Memory B cell (primary cell): ENCODE results near the gene DCHS2.

Experiments
- ATAC-seq: fragments of 150-1000 bp; cut with Tn5 transposase; 2 replicates; pipeline ENCODE4 v1.10.0; 2021; ENCODE audit warnings: low read depth, mild to moderate bottlenecking, moderate library complexity
- DNase-seq, 2 donors: peaks; one replicate each; pipeline ENCODE4 v3.0.0; 2022; ENCODE audit warnings: low spot score in 2 of 2
- H3K27ac Mint-ChIP-seq: one replicate; pipeline ENCODE4 v1.8.0; 2022; ENCODE audit warnings: mild to moderate bottlenecking, moderate library complexity, mixed read lengths
- H3K27me3 Mint-ChIP-seq: one replicate; pipeline ENCODE4 v1.8.0; 2022; ENCODE audit warnings: mixed read lengths
- H3K36me3 Mint-ChIP-seq: one replicate; pipeline ENCODE4 v1.8.0; 2022; ENCODE audit warnings: mild to moderate bottlenecking, mixed read lengths
- H3K4me1 Mint-ChIP-seq: one replicate; pipeline ENCODE4 v1.8.0; 2022; ENCODE audit warnings: mixed read lengths
- H3K4me3 Mint-ChIP-seq: one replicate; pipeline ENCODE4 v1.8.0; 2022; ENCODE audit warnings: mild to moderate bottlenecking, moderate library complexity, mixed read lengths
- H3K9me3 Mint-ChIP-seq: one replicate; pipeline ENCODE4 v1.8.0; 2022; ENCODE audit warnings: mixed read lengths

DCHS2 gene

DNA sequence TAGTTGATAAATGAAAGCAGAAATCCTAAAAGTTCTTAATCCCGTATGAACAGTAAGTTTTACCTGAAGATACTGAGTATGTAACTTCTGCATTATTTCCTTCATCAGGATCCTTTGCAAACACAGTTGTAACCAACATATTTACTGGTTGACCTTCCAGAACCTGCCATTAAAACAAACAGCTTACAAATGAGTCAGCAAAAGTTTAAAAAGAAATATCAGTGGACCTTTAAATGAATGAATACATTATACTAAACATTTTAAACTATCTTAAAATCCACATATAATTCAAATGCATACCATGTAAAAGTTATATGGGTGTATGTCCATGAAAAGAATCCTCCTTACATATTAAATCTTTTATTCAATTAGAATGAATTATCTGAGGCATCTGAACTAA lies 163.6 kb downstream of the DCHS2 start:
- peaks cover 6% of the 10 kb centered on the region for H3K27me3 Mint-ChIP-seq
- ATAC-seq, result no peak
- no peaks in the 10 kb centered on the region for H3K36me3 Mint-ChIP-seq
- H3K9me3 Mint-ChIP-seq, result peaks cover 2% of the 10 kb centered on the region
- no peak overlapping the region for H3K27ac Mint-ChIP-seq
- no peak for DNase-seq
- no peak overlapping the region for H3K4me3 Mint-ChIP-seq
- H3K4me1 Mint-ChIP-seq, result peaks cover 2% of the 10 kb centered on the region

DNA sequence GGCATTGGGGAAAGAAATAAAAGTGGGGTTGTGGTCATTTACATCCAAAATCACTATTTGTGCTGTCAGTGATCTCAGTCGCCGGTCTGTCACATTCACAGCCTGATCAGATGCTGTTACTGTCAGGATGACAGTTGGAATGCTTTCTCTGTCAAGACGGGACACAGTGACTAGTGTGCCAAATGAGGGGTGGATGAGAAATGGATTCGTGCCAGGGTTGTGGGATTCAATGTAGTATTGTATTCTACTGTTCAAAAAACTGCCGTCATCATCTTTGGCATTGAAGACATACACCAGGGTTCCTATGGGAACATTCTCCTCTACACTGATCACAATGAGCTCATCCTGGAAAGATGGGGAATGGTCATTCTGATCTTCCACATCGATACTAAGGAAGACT lies 171.1 kb downstream of the DCHS2 start:
- no peak for DNase-seq
- Mint-ChIP-seq H3K27me3 (peaks cover 4% of the 10 kb centered on the region), H3K4me3 (no peak overlapping the region), H3K36me3 (no peaks in the 10 kb centered on the region), H3K9me3 (peaks cover 5% of the 10 kb centered on the region), H3K27ac (no peak overlapping the region), H3K4me1 (no peaks in the 10 kb centered on the region)
- ATAC-seq, result no peak

DNA sequence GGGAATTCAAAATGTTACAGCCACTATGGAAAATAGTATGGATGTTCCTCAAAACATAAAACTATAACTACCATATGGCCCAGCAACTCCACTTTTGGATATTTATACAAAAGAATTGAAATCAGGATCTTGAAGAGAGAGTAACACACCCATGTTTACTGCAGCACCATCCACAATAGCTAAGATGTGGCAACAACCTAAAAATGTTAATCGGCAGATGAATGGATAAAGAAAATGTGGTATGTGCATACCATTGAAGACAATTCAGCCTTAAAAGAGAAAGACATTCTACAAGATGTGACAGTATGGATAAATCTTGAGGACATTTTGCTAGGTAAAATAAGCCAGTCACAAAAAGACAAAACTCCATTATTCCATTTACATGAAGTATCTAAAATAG lies 171.9 kb downstream of the DCHS2 start:
- Mint-ChIP-seq H3K36me3 (no peaks in the 10 kb centered on the region), H3K4me1 (no peaks in the 10 kb centered on the region), H3K27ac (no peak overlapping the region), H3K4me3 (no peak overlapping the region), H3K27me3 (peaks cover 2% of the 10 kb centered on the region), H3K9me3 (peaks cover 3% of the 10 kb centered on the region)
- no peak for ATAC-seq
- DNase-seq, result no peak

DNA sequence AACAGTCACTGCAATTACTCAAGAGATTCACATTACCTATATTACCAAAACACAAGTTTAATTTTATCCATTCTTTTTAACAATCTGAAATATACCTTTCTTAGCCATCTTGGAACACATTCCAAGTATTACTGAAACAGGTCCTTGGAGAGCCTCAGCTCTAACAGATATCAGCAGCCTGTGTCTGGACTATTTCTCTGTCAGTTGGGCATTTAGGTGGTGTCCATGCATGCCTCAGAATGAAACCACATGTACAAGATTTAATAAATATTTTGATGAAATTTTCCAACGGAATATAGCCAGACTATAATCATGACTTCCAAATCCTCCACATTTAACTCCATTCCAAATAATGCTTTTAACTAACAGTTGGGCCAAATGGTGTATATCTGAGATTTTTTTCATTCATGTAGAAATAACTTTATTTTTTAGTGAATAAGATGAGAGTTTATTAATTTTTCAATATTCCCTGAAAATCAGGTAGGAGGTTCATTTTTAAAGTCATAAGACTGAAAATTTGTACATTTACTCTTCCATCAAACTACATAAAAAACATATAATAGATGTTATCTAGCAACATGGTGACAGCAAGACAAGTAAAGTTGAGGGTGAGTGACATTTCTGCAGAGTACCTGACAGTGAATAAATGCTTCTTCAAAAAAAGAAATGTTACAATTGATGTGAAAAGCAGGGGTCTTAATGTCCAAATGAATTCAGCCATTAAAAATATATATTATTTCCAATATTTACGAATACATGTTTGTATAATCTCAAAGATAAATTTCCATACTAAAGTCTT lies 174.2 kb downstream of the DCHS2 start:
- ATAC-seq, result no peak
- Mint-ChIP-seq H3K9me3 (peaks cover 3% of the 10 kb centered on the region), H3K4me3 (no peak overlapping the region), H3K36me3 (no peaks in the 10 kb centered on the region), H3K27ac (no peak overlapping the region), H3K4me1 (no peaks in the 10 kb centered on the region), H3K27me3 (no peaks in the 10 kb centered on the region)
- DNase-seq, result no peak

DNA sequence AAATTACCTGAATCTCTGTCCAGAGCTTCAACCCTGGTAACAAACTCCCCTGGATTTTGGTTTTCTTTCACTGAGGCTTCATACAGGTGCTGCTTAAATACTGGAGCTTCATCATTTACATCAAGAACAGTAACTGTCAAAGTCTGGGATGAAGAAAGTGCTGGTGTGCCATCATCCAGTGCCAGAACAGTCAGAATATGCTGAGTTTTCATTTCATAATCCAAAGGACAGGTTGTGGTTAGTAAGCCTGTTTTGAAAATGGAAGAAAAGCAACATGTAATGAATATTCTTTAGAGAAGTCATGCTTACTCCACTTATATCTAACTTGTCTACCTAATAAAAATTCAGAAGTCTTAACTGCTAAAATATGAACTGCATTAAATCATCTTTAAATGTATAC lies 175.9 kb downstream of the DCHS2 start:
- Mint-ChIP-seq H3K4me1 (no peaks in the 10 kb centered on the region), H3K9me3 (peaks cover 3% of the 10 kb centered on the region), H3K27me3 (no peaks in the 10 kb centered on the region), H3K27ac (no peak overlapping the region), H3K4me3 (no peak overlapping the region), H3K36me3 (no peaks in the 10 kb centered on the region)
- ATAC-seq (no peak), DNase-seq (no peak)

DNA sequence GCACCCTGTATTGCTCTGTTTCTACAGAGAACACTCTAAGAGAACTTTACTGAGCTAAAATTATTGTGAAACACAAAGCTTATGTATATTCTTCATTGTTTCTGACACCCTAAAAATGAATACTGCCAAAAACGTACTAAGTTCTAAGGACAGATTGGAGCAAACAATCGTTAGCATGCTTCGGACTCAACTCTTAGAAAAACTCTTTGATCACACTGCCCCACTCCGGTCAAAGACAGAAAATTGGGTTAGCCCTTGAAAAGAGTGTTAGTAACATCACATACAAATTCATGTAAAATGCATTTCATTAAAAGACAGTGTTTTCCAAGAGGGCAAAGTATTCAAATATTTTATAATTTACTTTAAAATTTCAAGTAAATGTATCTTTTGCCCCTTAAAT lies 177.4 kb downstream of the DCHS2 start:
- ATAC-seq, result no peak
- Mint-ChIP-seq H3K4me1 (no peaks in the 10 kb centered on the region), H3K36me3 (no peaks in the 10 kb centered on the region), H3K27ac (no peak overlapping the region), H3K27me3 (no peaks in the 10 kb centered on the region), H3K4me3 (no peak overlapping the region), H3K9me3 (peaks cover 3% of the 10 kb centered on the region)
- no peak for DNase-seq

DNA sequence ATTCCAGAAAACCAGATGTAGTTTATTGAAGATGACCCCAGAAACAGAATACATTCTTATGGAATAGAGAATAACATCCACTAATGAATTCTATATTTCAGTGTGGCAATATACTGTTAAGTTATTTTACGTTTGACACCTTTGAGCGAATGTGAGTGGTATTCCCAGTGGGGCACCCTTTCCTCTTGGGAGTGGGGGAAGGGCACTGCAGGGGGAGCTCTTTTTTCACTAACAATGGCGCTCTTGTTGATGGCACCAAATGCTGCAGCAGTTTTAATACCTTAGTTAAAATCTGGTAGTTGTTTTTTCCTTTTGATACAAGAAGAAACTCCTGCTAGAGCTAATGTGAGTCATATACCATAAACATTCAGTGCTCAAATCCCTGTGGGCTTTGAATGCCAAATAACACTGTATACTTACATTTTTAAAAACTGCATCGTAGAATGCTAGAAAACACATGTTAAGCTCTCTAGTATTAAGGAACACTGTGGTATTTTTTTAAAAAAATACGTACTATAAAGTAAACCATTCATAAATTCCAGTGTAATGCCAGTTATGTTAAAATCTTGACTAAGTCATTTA lies 178.5 kb downstream of the DCHS2 start:
- DNase-seq, result no peak
- Mint-ChIP-seq H3K27ac (no peak overlapping the region), H3K4me3 (no peak overlapping the region), H3K9me3 (peaks cover 2% of the 10 kb centered on the region), H3K27me3 (peaks cover 2% of the 10 kb centered on the region), H3K4me1 (no peaks in the 10 kb centered on the region), H3K36me3 (no peaks in the 10 kb centered on the region)
- no peak for ATAC-seq

DNA sequence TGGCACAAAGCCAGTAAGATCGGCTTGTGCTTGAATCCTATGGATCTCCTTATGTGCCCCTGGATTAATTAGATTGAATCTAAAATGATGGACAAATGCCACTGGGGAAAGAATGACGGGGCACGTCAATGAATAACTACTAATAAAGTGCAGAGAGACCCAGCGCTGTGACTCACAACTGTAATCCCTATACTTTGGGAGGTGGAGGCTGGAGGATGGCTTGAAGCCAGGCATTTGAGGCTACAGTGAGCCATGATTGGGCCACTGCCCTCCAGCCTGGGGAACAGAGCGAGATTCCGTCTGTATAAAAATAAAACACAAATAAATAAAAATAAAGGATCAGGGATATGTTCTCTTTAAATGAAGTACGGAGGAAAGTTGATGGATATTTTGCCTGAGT lies 179.4 kb downstream of the DCHS2 start:
- H3K36me3 Mint-ChIP-seq, result no peaks in the 10 kb centered on the region
- no peak overlapping the region for H3K4me3 Mint-ChIP-seq
- H3K9me3 Mint-ChIP-seq, result peaks cover 5% of the 10 kb centered on the region
- no peaks in the 10 kb centered on the region for H3K4me1 Mint-ChIP-seq
- ATAC-seq (no peak), DNase-seq (no peak)
- no peak overlapping the region for H3K27ac Mint-ChIP-seq
- peaks cover 3% of the 10 kb centered on the region for H3K27me3 Mint-ChIP-seq

DNA sequence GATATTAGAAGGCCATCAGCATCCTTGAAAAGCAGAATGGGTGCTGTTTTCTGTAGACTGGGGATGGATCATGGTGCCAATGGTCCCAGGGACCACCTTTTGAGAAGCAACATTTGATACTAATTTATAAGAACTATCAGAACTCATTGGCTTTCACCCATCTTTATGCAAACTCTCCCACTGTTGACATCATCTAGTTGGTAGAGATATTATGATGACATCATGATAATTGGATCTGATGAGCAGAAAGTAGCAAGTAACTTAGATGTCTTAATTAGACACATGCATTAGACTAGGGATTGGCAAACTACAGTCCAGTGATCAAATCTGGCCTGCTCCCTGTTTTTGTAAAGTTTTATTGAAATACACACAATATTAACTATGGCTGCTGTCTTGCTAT lies 181.0 kb downstream of the DCHS2 start:
- ATAC-seq (no peak), DNase-seq (no peak)
- peaks cover 5% of the 10 kb centered on the region for H3K9me3 Mint-ChIP-seq
- no peaks in the 10 kb centered on the region for H3K36me3 Mint-ChIP-seq
- H3K27ac Mint-ChIP-seq, result no peak overlapping the region
- no peaks in the 10 kb centered on the region for H3K4me1 Mint-ChIP-seq
- H3K27me3 Mint-ChIP-seq, result peaks cover 3% of the 10 kb centered on the region
- H3K4me3 Mint-ChIP-seq, result no peak overlapping the region

DNA sequence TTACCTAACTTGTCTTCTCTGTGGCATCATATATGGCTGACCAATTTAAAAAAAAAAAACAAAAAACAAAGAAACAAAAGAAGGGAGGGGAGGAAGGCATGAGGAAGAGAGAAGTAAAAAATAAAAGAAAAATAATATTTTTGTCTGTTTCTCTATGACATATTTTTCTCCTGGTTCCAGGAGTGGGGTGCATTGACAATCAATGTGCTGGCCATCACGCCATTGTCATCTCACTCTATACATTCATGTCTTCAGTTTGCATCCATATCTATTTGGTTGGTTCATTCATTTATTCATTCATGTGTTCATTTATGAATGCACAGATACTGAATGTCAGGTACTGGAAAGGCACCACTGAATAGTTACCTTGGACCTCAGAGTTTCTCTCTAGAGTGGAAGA lies 183.4 kb downstream of the DCHS2 start:
- Mint-ChIP-seq H3K4me1 (no peaks in the 10 kb centered on the region), H3K27me3 (peaks cover 5% of the 10 kb centered on the region), H3K36me3 (no peaks in the 10 kb centered on the region), H3K4me3 (no peak overlapping the region), H3K9me3 (peaks cover 5% of the 10 kb centered on the region), H3K27ac (no peak overlapping the region)
- ATAC-seq (no peak), DNase-seq (no peak)

DNA sequence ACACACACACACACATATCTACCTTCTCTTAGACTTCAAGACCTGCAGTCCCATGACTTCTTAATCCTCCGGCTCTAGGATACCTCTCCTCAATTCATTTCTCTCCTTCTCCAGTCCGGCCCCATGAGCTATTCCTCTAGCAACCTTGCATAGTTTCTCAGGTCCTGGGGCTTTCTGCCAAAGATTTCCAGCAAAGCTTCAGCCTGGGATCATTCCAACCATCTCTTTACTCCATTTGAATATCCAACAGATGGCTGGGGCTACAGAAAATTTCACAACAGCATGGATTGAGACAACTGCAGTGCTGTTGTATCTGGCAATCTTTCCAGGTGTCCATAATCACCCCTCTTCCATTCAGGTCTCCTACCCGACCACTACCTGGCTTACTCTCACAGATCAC lies 184.1 kb downstream of the DCHS2 start:
- no peak for DNase-seq
- peaks cover 5% of the 10 kb centered on the region for H3K9me3 Mint-ChIP-seq
- no peak overlapping the region for H3K4me3 Mint-ChIP-seq

DNA sequence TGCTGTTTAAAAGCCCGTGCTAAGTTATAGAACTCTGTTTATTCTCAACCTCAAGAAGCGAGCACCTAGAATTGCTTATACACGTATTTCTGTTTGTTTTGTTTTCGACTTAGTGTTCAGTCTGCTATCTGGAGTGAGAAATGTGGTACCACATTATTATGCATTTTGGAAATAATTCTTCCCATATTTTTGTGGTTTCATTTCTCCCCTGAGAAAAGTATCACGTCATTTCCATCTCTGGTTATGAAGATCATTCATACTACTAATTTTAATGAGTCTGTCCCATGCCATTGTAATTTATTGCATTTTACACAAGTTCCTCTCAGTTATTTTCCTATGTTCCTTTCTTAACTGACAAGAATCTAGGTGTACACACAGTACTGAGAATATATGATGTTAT lies 186.0 kb downstream of the DCHS2 start:
- Mint-ChIP-seq H3K27me3 (peaks cover 5% of the 10 kb centered on the region), H3K4me3 (no peak overlapping the region), H3K4me1 (no peaks in the 10 kb centered on the region), H3K9me3 (peaks cover 5% of the 10 kb centered on the region), H3K27ac (no peak overlapping the region), H3K36me3 (no peaks in the 10 kb centered on the region)
- ATAC-seq (no peak), DNase-seq (no peak)

More for the DNA sequence above, 184.1 kb downstream of the DCHS2 start:
- Mint-ChIP-seq H3K27ac (no peak overlapping the region), H3K4me1 (no peaks in the 10 kb centered on the region), H3K27me3 (peaks cover 5% of the 10 kb centered on the region), H3K36me3 (no peaks in the 10 kb centered on the region)
- no peak for ATAC-seq

DNA sequence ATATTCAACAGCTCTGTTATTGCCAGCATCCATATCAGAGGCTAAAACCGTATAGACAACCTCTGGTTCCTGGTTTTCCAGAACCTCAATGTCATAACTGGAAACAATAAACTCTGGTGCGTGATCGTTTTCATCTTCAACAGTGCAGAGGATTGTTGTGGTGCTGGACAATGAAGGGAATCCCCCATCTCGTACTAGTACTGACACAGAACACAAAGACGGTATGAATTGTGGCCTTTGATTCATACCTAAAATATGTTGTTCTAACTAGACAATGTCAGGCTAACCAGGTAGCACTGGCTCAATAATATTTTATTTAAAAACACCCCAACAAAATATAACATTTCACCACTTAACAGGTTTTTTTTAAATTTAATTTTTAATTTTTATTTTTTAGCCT lies 186.9 kb downstream of the DCHS2 start:
- no peaks in the 10 kb centered on the region for H3K36me3 Mint-ChIP-seq
- DNase-seq (no peak), ATAC-seq (no peak)
- H3K9me3 Mint-ChIP-seq, result peaks cover 5% of the 10 kb centered on the region
- H3K4me1 Mint-ChIP-seq, result no peaks in the 10 kb centered on the region
- H3K4me3 Mint-ChIP-seq, result no peak overlapping the region
- no peak overlapping the region for H3K27ac Mint-ChIP-seq
- peaks cover 5% of the 10 kb centered on the region for H3K27me3 Mint-ChIP-seq

DNA sequence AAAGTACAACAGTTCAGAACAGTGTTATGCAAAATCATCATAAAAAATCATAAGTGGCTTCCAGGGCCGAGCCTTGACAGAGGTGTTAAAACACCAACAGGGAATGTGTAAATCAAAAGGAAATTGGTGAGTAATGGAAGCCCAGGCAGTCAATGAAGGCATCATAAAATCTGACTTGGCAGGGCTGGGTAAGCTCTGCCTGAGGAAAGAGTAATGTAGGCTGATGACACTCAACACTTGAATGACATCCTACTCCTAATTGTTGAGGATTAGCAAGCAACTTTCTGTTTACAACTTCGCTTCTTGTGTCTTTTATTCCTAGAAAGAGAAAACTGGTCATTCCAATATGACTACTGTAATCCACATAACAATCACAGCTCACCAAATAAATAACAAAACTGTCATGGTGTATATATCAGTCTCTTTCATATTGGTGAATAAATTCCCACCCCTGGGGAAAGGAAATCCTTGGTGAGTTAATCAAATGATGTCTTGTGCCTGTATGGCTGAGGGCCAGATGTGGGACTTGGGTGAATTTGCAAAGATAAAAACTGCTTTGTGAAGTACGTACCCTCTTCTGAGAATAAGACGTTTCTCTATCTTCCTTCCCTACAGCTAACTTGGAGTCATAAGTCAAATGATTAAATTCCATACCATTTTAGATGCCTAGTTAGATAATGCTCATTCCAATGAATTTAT lies 196.8 kb downstream of the DCHS2 start:
- ATAC-seq (no peak), DNase-seq (no peak)
- H3K36me3 Mint-ChIP-seq, result no peaks in the 10 kb centered on the region
- no peaks in the 10 kb centered on the region for H3K9me3 Mint-ChIP-seq
- peaks cover 2% of the 10 kb centered on the region for H3K27me3 Mint-ChIP-seq
- H3K4me1 Mint-ChIP-seq, result no peaks in the 10 kb centered on the region
- H3K27ac Mint-ChIP-seq, result no peak overlapping the region
- no peak overlapping the region for H3K4me3 Mint-ChIP-seq
